K562 (cell line): ENCODE data around the gene HBM. TPM values are rescaled to one million over a fixed set of nuclear protein-coding genes. Genes with fewer than 3 reads are reported as not detected.

Source experiments
- BCL6 ChIP-seq: fragments of 250-450 bp; sonication (Bioruptor Pico); IDR thresholded peaks from 2 replicates; pipeline ENCODE4 v1.4.0; 2020
- CBX5 ChIP-seq: IDR thresholded peaks from 2 replicates; pipeline ENCODE4 v1.6.1; 2014; ENCODE audit warnings: low read depth, borderline replicate concordance
- HMG20A ChIP-seq: fragments of 450-650 bp; formaldehyde crosslinking; conservative IDR thresholded peaks from 2 replicates; pipeline ENCODE4 v1.4.0; 2020; ENCODE audit warnings: mild to moderate bottlenecking, mixed read lengths
- LARP7 ChIP-seq: fragments of 450-650 bp; IDR thresholded peaks from 2 replicates; pipeline ENCODE4 v1.6.1; 2016
- MAFK ChIP-seq: IDR thresholded peaks from 2 replicates; pipeline ENCODE4 v1.6.1; 2011; ENCODE audit warnings: low read length, improper control_type of control experiment
- MAZ ChIP-seq, 2 experiments: fragments of 450-650 bp in 1 of 2; sonication (generic) in 1 of 2; formaldehyde crosslinking; IDR thresholded peaks in 1 of 2; conservative IDR thresholded peaks in 1 of 2; 2 replicates each; pipeline versions ENCODE4 v1.4.0 to v1.5.0; 2020; ENCODE audit warnings: mild to moderate bottlenecking in 1 of 2, missing genetic modification reagents in 1 of 2
- MGA ChIP-seq: fragments of 450-650 bp; IDR thresholded peaks from 2 replicates; pipeline ENCODE4 v1.6.1; 2016; ENCODE audit warnings: mild to moderate bottlenecking, moderate library complexity
- PHB ChIP-seq: fragments of 250-450 bp; sonication (Bioruptor Pico); IDR thresholded peaks from 2 replicates; pipeline ENCODE4 v1.5.0; 2021
- PTBP1 ChIP-seq: fragments of 200-400 bp; formaldehyde crosslinking; IDR thresholded peaks from 2 replicates; pipeline ENCODE4 v1.6.1; 2017; ENCODE audit warnings: low read depth, low read length
- SMC3 ChIP-seq: conservative IDR thresholded peaks from 2 replicates; pipeline ENCODE4 v1.6.1; 2011; ENCODE audit warnings: low read depth, low read length, improper control_type of control experiment; ENCODE audit not compliant: insufficient read depth
- SRF ChIP-seq, 2 experiments: fragments of 250-450, 450-650 bp in 1 of 2; sonication (Bioruptor Pico) in 1 of 2; sonication (generic) in 1 of 2; formaldehyde crosslinking; IDR thresholded peaks; 2 replicates each; pipeline versions ENCODE4 v1.5.0 to v1.5.1; 2020 to 2022; ENCODE audit warnings: mild to moderate bottlenecking in 1 of 2, missing genetic modification reagents in 1 of 2
- SRSF3 ChIP-seq: fragments of 200-400 bp; formaldehyde crosslinking; IDR thresholded peaks from 2 replicates; pipeline ENCODE4 v1.6.1; 2016; ENCODE audit warnings: mild to moderate bottlenecking, low read length, moderate library complexity; ENCODE audit not compliant: insufficient read depth
- USF1 ChIP-seq: sonication (generic); formaldehyde crosslinking; IDR thresholded peaks from 2 replicates; pipeline ENCODE4 v1.9.0; 2022; ENCODE audit warnings: mild to moderate bottlenecking, missing genetic modification reagents
- ZNF124 ChIP-seq: sonication (generic); formaldehyde crosslinking; IDR thresholded peaks from 2 replicates; pipeline ENCODE4 v1.8.1; 2022; ENCODE audit warnings: missing genetic modification reagents
- ZNF174 ChIP-seq: fragments of 250-450 bp; sonication (Bioruptor Pico); IDR thresholded peaks from 2 replicates; pipeline ENCODE4 v1.4.0; 2020; ENCODE audit warnings: mild to moderate bottlenecking
- ZNF512 ChIP-seq: IDR thresholded peaks from 2 replicates; pipeline ENCODE4 v1.6.1; 2016; ENCODE audit warnings: missing genetic modification characterization, missing compliant biosample characterization
- polyA plus RNA-seq, 8 experiments: library from polyadenylated mRNA; depleted of rRNA in 4 of 8; stranded (reverse) in 5 of 8; unstranded in 3 of 8; fragments of >200 nt; fragmentation: Nextera tagmentation in 2 of 8; fragmentation: Illumina TruSeq in 1 of 8; extraction: Ambion mirVana in 2 of 8; extraction: Trizol in 1 of 8; gene quantifications; 2 replicates each; pipeline versions ENCODE4 v1.2.1 to v1.2.3, GENCODE V29; 2011 to 2014; ENCODE audit warnings: inconsistent platforms in 1 of 8, missing spikeins in 1 of 8
- total RNA-seq, 7 experiments: library from RNA; depleted of rRNA in 6 of 7; stranded (reverse); fragments of >200 nt in 6 of 7; fragmentation: Illumina TruSeq in 2 of 7; extraction: Trizol in 2 of 7; gene quantifications; 2 replicates each; pipeline versions ENCODE4 v1.2.1 to v1.2.3, GENCODE V29; 2011 to 2021; ENCODE audit warnings: low replicate concordance in 1 of 7

HBM gene
- total and polyA plus RNA-seq, 9 of the 15 experiments (the other 6 are each of a cell fraction or from before 2014, with no cell fraction given) = not detected

GRCh38 chr16:143456-143855 lies 22.3 kb upstream of the HBM start (continued):
- no peak for TF ChIP-seq LARP7
- TF ChIP-seq MAFK = no peak
- no peak for TF ChIP-seq HMG20A (CRISPR knock-in tag)
- no peak for TF ChIP-seq ZNF174 (CRISPR knock-in tag)
- TF ChIP-seq MAZ (CRISPR knock-in tag; conservative IDR thresholded peaks at IDR 0.05 in 1 of 2, IDR thresholded peaks at IDR 0.05 in 1 of 2) = no peak
- TF ChIP-seq CBX5 = no peak
- TF ChIP-seq SRF (CRISPR knock-in tag; IDR thresholded peaks at IDR 0.05) = no peak
- no peak for TF ChIP-seq BCL6 (CRISPR knock-in tag)
- no peak for TF ChIP-seq ZNF124 (CRISPR knock-in tag)
- no peak for TF ChIP-seq ZNF512 (tag)
- no peak for TF ChIP-seq USF1 (CRISPR knock-in tag)
- no peak for TF ChIP-seq PTBP1
- no peak for TF ChIP-seq PHB (CRISPR knock-in tag)
- TF ChIP-seq MGA = 0 out of 2 replicates have a peak, but pooled peaks have one; percentile 7
- no peak for TF ChIP-seq SMC3
- no peak for TF ChIP-seq SRSF3
